Tibial nerve (tissue), 4 donors: ENCODE data around the gene PRSS53. TPM values are rescaled to one million over a fixed set of nuclear protein-coding genes. Genes with fewer than 3 reads are reported as not detected.

Experiments
- DNase-seq, 2 donors: peaks; one replicate each; pipeline ENCODE4 v3.0.0-alpha.2; 2019; ENCODE audit warnings: low spot score in 2 of 2
- H3K27ac ChIP-seq, 4 donors: fragments of 200-600 bp; sonication (generic) in 3 of 4; one replicate each; pipeline ENCODE4 v1.5.1; 2017 to 2019; ENCODE audit warnings: mild to moderate bottlenecking in 1 of 4
- H3K27me3 ChIP-seq, 2 donors: fragments of 200-600 bp; sonication (generic) in 1 of 2; one replicate each; pipeline versions ENCODE4 v1.5.1 to v1.6.0; 2017 to 2019
- H3K36me3 ChIP-seq, 3 donors: fragments of 200-600 bp; sonication (generic); one replicate each; pipeline ENCODE4 v1.5.1; 2018 to 2019
- H3K4me1 ChIP-seq, 4 donors: fragments of 200-600 bp; sonication (generic) in 3 of 4; one replicate each; pipeline ENCODE4 v1.5.1; 2017 to 2019
- H3K4me3 ChIP-seq, 4 donors: fragments of 200-600 bp; sonication (generic) in 3 of 4; one replicate each; pipeline ENCODE4 v1.5.1; 2017 to 2019; ENCODE audit warnings: mild to moderate bottlenecking in 1 of 4, moderate library complexity in 1 of 4
- H3K9me3 ChIP-seq, 4 donors: fragments of 200-600 bp; sonication (generic) in 3 of 4; one replicate each; pipeline ENCODE4 v1.5.1; 2017 to 2019
- CTCF ChIP-seq, 5 experiments: fragments of 200-600 bp in 3 of 5; fragments of 450-650 bp in 2 of 5; sonication (generic) in 3 of 5; IDR thresholded peaks; one replicate each; pipeline ENCODE4 v1.5.1; 2016 to 2019; ENCODE audit warnings: antibody characterized with exemption in 5 of 5, mild to moderate bottlenecking in 3 of 5, moderate library complexity in 2 of 5
- EP300 ChIP-seq, 2 donors: sonication (generic); formaldehyde crosslinking; IDR thresholded peaks; one replicate each; pipeline ENCODE4 v1.6.1; 2017; ENCODE audit warnings: antibody characterized with exemption in 2 of 2, mild to moderate bottlenecking in 1 of 2
- POLR2A ChIP-seq, 2 donors: fragments of 450-650 bp; IDR thresholded peaks; one replicate each; pipeline ENCODE4 v1.6.1; 2017; ENCODE audit warnings: antibody characterized with exemption in 2 of 2, mild to moderate bottlenecking in 2 of 2, moderate library complexity in 2 of 2
- WGBS, 2 donors: methylation state at CpG; one replicate each; pipeline ENCODE4 v1.1.5; 2018; 5-methylcytosine and 5-hydroxymethylcytosine counted together
- total RNA-seq, 4 donors: library from RNA; depleted of rRNA; stranded (reverse); fragments of >200 nt; gene quantifications; one replicate each; pipeline ENCODE4 v1.1.0, GENCODE V29; 2016

PRSS53 gene
- total RNA-seq, 4 donors from 2014 or later = 1.3 to 5.4 (median 3.1) TPM

GRCh38 chr16:31110106-31111034, 21.6 kb upstream of the PRSS53 start:
- 87 to 93% methylated on average over 24 to 26 of the region's 26 CpGs for WGBS, 2 donors

DNA sequence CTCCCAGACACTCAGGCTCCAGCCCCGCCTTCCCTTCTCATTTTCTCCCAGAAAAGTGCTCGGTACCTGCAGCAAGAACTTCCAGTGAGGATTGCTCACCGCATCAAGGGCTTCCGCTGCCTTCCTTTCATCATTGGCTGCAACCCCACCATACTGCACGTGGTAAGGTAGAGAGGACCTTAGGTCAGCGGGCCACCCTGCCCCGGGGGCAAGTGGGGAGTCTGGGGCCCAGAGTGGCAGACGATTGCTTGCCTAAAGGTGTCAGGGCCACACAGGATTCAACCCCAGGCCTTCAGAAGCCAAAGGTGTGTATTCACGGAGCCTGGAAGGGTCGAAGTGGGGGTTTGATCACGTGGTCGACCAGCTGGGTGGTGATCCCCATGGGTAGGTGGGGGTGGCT, 20.9 kb upstream of the PRSS53 start:
- Histone ChIP-seq H3K9me3 (no peaks in the 10 kb centered on the region), H3K4me1 (peaks cover 0 to 34% (median 15%) of the 10 kb centered on the region in 4 donors), H3K36me3 (peaks cover 0 to 41% (median 0%) of the 10 kb centered on the region in 3 donors), H3K27me3 (no peaks in the 10 kb centered on the region), H3K27ac (peak overlapping the region in 2 of 4 donors; percentile 96), H3K4me3 (no peak overlapping the region)
- TF ChIP-seq CTCF (IDR thresholded peaks at IDR 0.05) (no peak), POLR2A (IDR thresholded peaks at IDR 0.05) (no peak), EP300 (IDR thresholded peaks at IDR 0.05) (no peak)
- no peak for DNase-seq
- 87 to 90% methylated on average over 12 of the region's 12 CpGs for WGBS, 2 donors

More at GRCh38 chr16:31110106-31111034, 21.6 kb upstream of the PRSS53 start:
- H3K4me3 ChIP-seq = no peak overlapping the region
- H3K27ac ChIP-seq = peak overlapping the region in 1 of 4 donors; percentile 96
- TF ChIP-seq POLR2A (IDR thresholded peaks at IDR 0.05) (no peak), EP300 (IDR thresholded peaks at IDR 0.05) (no peak), CTCF (IDR thresholded peaks at IDR 0.05) (no peak)
- DNase-seq = no peak
- peaks cover 0 to 41% (median 0%) of the 10 kb centered on the region in 3 donors for H3K36me3 ChIP-seq
- no peaks in the 10 kb centered on the region for H3K9me3 ChIP-seq
- no peaks in the 10 kb centered on the region for H3K27me3 ChIP-seq
- H3K4me1 ChIP-seq = peaks cover 0 to 34% (median 15%) of the 10 kb centered on the region in 4 donors

GRCh38 chr16:31108794-31109558, 20.2 kb upstream of the PRSS53 start:
- Histone ChIP-seq H3K27ac (peak overlapping the region; percentile 83 to 96 (median 96)), H3K27me3 (no peaks in the 10 kb centered on the region), H3K4me3 (peak overlapping the region; percentile 81 to 97 (median 90)), H3K9me3 (no peaks in the 10 kb centered on the region), H3K4me1 (peaks cover 0 to 34% (median 15%) of the 10 kb centered on the region in 4 donors), H3K36me3 (peaks cover 0 to 41% (median 0%) of the 10 kb centered on the region in 3 donors)
- DNase-seq = no peak
- TF ChIP-seq EP300 (IDR thresholded peaks at IDR 0.05) (no peak), CTCF (IDR thresholded peaks at IDR 0.05) (no peak), POLR2A (IDR thresholded peaks at IDR 0.05) (no peak)
- WGBS, 2 donors = 40 to 61% methylated on average over 36 to 54 of the region's 57 CpGs

GRCh38 chr16:31108035-31108793, 19.5 kb upstream of the PRSS53 start, which contains the start of gene BCKDK:
Gene BCKDK, plus strand, starts transcription at chr16:31108386. Its CDS starts 838 bp downstream, at chr16:31109224.
- TF ChIP-seq CTCF (IDR thresholded peaks at IDR 0.05) = no peak
- peak; percentile 62 to 64 for TF ChIP-seq POLR2A (IDR thresholded peaks at IDR 0.05)
- peak; percentile 34 to 75 for TF ChIP-seq EP300 (IDR thresholded peaks at IDR 0.05)
- Histone ChIP-seq H3K36me3 (peaks cover 0 to 40% (median 0%) of the 10 kb centered on the region in 3 donors), H3K27ac (peak within 1 kb of the TSS; percentile 83 to 96 (median 96)), H3K4me1 (peaks cover 0 to 31% (median 15%) of the 10 kb centered on the region in 4 donors), H3K4me3 (peak within 1 kb of the TSS; percentile 81 to 97 (median 90)), H3K27me3 (no peaks in the 10 kb centered on the region), H3K9me3 (no peaks in the 10 kb centered on the region)
- WGBS, 2 donors = 7 to 8% methylated on average over 32 to 34 of the region's 68 CpGs
- peak in 1 of 2 donors; percentile 48 for DNase-seq
